GM19238 (cell line): ENCODE measurements around the gene PGAP3.

ENCODE experiments used
- DNase-seq: peaks from one replicate; pipeline ENCODE4 v3.0.0; 2011; ENCODE audit warnings: low spot score; ENCODE audit not compliant: insufficient read length

PGAP3 gene

GRCh38 chr17:39697961-39698360 is 10.1 kb upstream of the PGAP3 start:
- no peak for DNase-seq

- DNase-seq = no peak
Measured at GRCh38 chr17:39696731-39697130, 8.9 kb upstream of the PGAP3 start.

DNA sequence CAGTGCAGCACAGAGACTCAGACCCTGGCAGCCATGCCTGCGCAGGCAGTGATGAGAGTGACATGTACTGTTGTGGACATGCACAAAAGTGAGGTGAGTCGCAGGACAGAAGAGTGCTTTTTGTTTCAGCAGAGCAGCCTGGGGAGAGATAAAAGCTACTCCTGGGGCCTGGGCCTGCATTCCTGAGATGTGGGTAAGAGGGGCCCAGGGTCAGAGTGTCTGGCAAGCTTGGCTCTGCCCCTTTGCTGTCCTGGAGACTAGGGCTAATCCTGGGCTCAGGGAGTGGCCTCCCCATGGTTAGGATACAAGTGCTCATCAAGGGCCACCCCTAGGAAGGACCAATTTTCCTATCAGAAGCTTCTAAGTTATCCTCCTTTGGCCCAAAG is 7.2 kb upstream of the PGAP3 start:
- DNase-seq = no peak

DNA sequence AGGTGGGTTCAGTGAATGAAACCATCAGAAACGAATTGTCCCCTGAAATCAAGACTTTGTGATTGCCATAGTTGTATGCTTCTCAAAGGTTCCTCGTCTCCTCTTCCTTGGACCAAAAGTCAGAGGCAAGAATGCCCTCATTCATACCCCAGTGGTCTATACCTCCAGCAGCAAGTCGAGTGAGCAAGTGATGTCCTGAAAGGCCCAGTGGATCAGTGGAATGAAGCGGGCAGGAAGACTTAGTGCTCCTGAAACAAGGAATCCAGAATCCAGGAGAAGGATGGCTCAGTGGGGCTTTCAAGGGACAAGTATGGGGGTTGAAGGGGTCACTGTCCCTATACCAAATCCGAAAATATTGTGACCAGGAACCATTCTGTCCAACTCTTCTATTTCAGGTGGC is 6.7 kb upstream of the PGAP3 start:
- DNase-seq = no peak

- DNase-seq = no peak
Measured at GRCh38 chr17:39688945-39689344, 1.1 kb upstream of the PGAP3 start.

DNA sequence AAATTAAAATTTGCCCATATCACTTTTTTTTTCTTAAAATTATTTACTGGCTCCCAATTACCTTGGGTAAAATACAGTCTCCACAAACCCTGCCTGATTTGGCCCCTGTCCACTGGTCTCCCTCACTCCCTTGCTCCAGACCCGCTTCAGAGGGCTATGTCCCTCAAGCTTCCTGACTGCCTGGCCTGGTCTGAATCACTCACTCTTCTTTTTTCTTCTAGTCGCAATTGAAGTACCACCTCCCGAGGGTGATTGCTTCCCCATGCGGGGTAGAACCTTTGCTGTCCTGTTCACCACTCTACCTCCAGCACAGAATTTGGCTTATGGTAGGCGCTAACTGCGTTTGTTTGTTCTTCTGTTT is 598 bp upstream of the PGAP3 start:
- no peak for DNase-seq

DNA sequence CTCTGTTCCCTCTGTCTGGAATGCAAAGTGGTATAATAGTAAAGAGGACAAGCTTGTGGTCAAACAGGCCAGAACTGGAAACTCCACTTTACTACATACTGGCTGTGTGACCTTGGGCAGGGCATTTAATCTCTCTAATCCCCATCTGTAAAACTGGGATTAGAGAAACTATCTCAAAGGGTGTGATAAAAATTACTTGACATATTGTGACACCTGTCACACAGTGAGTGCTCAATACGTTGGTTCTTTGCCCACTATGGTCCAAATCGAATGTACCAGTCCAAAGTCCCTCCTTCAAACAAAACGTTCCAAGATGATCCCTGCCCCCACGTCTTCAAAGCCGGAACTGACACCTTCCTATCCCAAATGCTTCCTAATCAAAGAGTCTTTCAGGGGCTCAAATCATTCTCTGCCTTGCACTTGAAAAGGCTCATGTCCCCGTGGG is 734 bp downstream of the PGAP3 start:
- no peak for DNase-seq

DNA sequence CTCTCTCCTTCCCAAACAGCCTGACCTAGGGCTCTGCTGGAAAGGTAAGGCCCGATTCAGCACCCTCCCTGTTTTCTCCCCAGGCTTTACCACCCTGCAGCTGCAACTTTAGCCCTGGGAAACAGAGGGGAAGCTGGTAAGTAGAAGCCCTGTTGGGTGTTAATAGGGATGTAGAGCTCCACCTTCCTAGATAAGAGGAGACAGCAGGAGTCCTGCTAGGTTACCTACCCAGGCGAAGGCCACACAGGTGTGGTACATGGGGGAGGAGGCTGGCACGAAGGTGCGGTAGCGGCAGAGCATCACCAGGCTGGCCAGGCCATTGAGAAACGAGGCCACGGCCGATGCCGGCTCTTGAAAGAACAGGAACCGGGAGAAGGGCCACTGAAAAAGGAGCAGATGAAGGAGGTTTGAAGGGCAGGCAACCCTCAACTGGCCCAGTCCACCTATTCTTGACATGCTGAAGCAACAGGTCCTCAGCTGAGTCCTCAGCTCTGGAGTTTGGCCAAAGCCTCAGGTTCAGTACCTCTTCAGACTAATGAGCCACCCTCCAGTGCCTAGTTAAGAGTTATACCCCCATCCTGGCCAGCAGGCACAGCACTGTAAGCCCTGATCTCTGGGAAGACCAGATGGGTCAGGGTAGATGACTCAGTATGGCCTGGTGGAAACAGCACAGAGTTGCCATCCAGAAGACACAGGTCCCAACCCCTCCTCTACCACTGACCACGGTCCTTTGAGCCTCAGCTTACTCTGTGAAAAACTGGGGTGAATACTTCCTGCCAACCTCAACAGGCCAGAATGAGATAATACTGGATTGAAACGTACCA is 3.3 kb downstream of the PGAP3 start:
- DNase-seq = no peak

DNA sequence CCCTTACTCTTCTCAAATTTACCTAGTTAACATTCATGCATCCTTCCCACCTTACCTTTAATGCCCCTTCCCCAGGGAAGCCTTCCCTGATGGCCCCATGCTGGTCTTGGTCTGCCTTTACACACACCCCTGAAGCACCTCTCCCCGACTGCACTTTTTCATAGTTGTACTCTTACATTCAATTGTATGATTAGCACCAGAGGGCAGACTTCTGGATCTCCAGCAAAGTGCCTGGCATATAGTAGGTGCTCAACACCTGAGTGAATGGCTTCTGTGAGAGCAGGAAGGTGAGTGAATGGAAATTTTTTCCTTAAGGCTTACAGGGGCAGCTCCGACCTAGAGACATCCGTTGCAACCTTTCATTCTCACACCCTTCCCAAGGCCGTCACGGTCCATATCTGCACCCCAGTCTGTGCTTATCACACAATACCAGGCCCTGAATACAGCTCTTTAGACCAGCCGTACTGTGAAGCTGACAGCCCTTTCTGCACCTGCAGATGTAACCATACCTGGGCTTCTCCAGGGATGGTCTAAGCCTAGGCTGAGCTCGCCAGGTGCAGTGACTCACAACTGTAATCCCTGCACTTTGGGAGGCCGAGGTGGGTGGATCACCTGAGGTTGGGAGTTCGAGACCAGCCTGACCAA is 4.4 kb downstream of the PGAP3 start:
- no peak for DNase-seq

- no peak for DNase-seq
Measured at GRCh38 chr17:39679521-39680192, 8.2 kb downstream of the PGAP3 start.

DNA sequence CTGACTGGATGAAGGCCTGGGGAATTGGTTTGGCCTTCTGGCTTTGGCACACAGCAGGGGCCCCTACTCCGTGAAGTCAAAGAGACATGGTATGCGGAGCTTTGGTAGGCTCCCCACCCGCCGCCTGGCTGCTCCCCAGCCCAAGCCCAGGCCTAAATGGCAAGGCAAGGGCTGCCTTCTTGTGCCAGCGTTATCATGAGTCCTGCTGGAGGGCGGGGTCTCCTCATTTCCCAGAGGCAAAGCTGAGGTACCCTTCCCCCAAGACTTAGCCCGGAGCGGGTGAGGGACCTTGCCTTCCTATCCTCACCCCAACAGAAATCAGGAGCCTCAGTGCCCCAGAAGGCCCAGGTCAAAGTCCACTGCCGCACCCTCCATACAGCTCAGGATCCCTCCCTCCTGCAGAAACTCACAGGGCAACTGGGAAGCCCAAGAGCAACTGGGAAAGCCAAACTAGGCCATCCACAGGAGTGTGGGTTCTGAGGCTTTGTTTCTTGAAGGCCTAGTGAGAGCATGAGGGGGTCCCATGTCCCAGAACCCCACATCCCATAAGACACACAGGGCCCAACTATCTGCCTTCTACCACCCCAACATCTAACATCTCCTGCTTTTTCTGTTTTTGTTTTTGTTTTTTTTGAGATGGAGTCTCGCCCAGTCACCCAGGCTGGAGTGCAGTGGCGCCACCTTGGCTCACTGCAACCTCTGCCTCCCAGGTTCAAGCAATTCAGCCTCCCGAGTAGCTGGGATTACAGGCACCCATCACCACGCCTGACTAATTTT is 9.3 kb downstream of the PGAP3 start:
- DNase-seq = no peak

DNA sequence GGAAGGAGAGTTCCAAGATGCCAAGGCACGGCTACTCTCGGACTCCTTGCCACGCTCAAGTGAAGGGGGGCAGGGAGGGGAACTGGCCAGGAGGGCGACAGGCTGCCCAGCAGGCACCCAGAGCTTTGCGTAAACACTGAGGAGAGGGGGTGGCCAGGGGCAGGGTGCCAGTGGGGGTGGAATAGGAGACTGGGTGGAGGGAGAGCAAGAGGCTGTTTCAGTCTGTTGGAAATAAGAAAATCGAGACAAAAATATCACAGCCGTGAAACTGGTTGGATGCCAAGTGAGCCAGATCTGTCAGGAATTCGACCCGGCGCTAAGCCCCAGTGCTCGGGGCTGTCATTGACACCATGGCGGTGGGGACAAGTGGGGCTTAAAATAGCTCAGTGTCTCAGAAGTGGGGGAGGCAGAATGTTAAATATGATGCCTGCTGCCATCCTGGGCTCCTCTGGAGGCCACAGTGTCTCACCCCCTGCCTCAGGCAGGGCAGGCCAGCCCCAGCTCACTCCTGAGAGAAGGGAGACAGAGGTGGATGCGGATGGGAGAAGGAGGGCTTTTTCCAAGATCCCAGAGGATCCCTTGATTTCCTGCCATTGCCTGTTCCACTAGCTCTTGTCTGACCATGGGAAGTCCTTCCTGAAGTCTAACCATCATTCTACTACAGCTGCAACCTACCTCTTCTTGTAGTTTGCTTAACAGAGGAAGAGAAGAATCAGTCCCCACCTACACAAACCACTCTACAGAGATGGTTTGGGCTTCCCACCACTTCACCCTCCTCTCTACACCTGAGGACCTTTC is 10.1 kb downstream of the PGAP3 start:
- no peak for DNase-seq

DNA sequence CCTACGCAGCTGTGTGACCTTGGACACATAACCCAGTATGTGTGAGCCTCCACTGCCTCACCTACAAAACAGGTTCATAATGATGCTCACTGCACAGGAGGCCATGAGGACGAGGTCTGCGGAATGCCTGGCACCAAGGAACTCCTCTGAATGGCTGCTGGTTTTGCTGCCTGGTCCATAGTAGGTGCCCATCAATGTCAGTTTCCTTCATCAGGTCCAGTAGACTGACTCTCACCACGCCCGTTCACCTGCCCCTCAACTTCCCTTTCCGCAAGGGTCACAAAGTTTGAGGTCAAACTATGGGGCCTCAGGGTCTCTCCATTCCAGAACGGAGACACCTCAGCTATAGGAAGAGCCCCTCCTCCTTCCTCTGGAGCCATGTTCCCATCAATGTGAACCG is 10.8 kb downstream of the PGAP3 start:
- no peak for DNase-seq

DNA sequence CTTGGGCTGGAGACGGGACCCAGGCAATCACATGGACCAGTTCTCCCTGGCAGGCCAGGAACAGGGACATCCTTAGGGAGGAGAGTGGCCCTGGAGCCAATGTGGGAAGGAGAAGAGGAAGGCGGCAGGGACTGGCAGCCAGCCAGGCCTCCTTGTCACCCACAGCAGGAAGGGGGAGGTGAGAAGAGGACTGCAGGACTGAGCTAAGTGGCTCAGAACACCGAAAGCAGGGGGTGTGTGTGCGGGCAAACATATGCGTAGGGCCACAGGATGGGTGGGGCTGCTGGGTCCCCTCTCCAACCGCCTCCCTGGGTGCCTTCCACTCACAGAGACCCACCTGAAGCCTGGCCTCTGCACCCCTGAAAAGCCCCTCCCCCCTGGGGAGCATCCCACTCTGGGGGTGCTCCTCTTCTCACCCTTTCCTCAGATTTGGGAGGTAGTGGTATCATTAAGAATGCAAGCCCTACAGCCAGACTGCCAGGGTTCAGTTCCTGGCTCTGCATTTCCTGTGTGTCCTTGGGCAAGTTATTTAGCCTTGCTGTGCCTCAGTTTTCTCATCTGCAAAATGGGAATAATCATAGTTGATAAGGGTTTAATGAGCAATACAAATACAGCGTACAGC is 11.5 kb downstream of the PGAP3 start:
- no peak for DNase-seq

GRCh38 chr17:39675390-39676082 is 12.3 kb downstream of the PGAP3 start:
- no peak for DNase-seq

DNA sequence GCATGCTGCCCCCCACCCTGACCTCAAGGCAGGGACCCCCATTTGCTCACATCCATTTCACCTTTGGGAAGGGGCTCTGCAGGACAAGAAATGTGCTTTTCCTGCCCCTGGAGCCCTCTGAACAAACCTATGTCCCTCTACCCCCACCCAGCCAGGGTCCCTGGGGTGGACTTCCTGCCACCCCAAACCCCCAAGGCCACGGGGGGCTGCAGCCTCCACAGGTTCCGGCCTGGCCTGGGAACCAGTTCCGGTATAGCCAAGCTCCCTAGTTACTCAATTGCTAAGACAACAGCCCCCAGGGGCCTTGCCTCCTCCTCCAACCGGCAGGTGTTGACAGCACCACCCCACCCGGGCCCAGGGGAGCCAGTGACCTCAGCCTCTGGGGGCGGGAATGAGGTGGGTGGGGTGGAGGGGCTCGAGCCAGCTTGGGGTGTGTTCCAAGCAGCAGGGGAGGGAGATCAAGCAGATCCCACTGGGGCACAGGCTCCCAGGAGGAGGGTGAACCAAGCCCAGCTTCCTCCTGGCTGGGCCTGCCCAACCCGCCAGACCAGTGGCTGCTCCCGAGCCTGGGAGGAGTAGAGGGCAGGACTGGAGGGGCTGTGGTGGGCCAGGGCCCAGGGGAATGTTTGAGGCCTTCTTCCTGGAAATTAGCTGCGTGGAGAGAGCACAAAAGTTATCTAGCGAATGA is 13.0 kb downstream of the PGAP3 start:
- DNase-seq = no peak

- DNase-seq = no peak
Measured at GRCh38 chr17:39674179-39674578, 13.7 kb downstream of the PGAP3 start.

DNA sequence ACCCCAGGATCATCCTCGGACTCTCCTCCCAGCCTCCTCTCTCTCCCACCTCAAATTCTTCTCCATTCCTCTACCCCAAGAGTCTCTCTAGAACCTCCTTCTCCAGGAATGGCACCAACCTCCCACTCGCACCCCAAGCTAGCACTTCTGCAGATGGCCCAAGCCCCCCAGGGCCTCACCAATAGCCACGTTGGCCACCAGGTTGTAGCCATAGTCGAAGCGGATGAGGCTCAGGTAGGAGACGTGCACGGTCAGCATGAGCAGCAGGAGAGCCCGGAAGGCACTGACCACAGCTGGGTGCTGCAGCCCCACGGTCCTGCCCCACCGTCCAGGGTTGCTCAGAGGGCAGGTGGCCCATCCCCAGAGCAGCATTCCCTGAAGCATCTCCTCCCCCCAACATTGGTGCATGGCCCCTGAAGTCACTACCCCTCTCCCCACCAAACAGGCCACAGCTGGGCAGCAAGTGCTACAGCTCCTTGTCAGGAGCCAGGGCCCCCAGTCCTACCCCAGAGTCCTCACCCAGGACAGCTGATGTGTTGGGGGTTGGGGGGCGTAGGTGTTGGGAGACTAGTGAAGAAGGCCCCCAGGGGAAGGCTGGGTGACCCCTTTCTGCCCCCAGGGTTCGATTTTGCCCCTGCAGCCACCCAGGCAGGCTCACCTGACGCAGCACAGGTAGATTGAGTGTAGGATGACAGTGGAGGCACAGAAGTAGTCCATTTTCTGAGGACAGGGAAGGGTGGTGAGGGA is 14.3 kb downstream of the PGAP3 start:
- DNase-seq = no peak
